ENCODE measurements around the gene FBLN5.

DNA sequence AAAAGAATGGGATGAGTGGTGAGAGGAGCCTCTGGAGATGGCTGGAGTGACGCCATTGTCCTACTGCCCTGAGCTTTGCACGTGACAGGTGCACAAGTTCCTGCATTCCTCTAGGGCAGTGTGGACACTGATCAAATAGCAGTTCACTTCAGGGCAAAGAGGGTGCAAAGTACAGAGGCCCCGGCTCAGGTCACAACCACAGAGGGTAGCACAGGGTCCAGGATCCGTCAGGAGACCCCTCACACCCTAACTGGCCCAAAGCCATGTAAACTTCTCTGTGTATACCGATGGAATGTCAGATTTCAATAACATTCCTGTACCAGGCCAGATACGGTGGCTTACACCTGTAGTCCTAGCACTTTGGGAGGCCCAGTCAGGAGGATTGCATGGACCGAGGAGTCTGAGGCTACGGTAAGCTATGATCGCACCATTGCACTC lies 10.4 kb upstream of the FBLN5 start:
- TF ChIP-seq EP300 (IDR thresholded peaks at IDR 0.05; ENCODE audit: low read length): no peak
- no peak for TF ChIP-seq POLR2A (conservative IDR thresholded peaks at IDR 0.05)
- TF ChIP-seq RAD51 (IDR thresholded peaks at IDR 0.05; ENCODE audit: borderline replicate concordance, low read depth): no peak
- no peak for TF ChIP-seq RBM22 (IDR thresholded peaks at IDR 0.05; ENCODE audit: low read depth, low read length, poor library complexity, severe bottlenecking)
- no peak for TF ChIP-seq PHB2 (IDR thresholded peaks at IDR 0.05; ENCODE audit: low read depth)
- TF ChIP-seq, protein P1, sequence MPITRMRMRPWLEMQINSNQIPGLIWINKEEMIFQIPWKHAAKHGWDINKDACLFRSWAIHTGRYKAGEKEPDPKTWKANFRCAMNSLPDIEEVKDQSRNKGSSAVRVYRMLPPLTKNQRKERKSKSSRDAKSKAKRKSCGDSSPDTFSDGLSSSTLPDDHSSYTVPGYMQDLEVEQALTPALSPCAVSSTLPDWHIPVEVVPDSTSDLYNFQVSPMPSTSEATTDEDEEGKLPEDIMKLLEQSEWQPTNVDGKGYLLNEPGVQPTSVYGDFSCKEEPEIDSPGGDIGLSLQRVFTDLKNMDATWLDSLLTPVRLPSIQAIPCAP (CRISPR knock-in tag; IDR thresholded peaks at IDR 0.05; ENCODE audit: borderline replicate concordance): no peak
- TF ChIP-seq ZNF140 (CRISPR knock-in tag; IDR thresholded peaks at IDR 0.05): no peak
- no peak for TF ChIP-seq JUND (IDR thresholded peaks at IDR 0.05; ENCODE audit: borderline replicate concordance, low read depth, low read length)
- TF ChIP-seq JUND (tag; IDR thresholded peaks at IDR 0.05; ENCODE audit: borderline replicate concordance, low read depth, low read length): no peak
- TF ChIP-seq SMC3 (conservative IDR thresholded peaks at IDR 0.05; ENCODE audit: insufficient read depth, low read depth, low read length): no peak
- no peak for TF ChIP-seq TRIM28 (IDR thresholded peaks at IDR 0.05)
- TF ChIP-seq, protein P2, sequence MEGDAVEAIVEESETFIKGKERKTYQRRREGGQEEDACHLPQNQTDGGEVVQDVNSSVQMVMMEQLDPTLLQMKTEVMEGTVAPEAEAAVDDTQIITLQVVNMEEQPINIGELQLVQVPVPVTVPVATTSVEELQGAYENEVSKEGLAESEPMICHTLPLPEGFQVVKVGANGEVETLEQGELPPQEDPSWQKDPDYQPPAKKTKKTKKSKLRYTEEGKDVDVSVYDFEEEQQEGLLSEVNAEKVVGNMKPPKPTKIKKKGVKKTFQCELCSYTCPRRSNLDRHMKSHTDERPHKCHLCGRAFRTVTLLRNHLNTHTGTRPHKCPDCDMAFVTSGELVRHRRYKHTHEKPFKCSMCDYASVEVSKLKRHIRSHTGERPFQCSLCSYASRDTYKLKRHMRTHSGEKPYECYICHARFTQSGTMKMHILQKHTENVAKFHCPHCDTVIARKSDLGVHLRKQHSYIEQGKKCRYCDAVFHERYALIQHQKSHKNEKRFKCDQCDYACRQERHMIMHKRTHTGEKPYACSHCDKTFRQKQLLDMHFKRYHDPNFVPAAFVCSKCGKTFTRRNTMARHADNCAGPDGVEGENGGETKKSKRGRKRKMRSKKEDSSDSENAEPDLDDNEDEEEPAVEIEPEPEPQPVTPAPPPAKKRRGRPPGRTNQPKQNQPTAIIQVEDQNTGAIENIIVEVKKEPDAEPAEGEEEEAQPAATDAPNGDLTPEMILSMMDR (IDR thresholded peaks at IDR 0.05 in 2 of 3, conservative IDR thresholded peaks at IDR 0.05 in 1 of 3; ENCODE audit: insufficient read depth in 2 of 3, low read depth in 1 of 3, low read length in 3 of 3): no peak
- no peak for TF ChIP-seq HSF4 (CRISPR knock-in tag; IDR thresholded peaks at IDR 0.05; ENCODE audit: borderline replicate concordance)
- no peak for TF ChIP-seq NFIC (IDR thresholded peaks at IDR 0.05)

Data from K562 (cell line).